IMR-90 (cell line): ENCODE results near the gene DMRT2. TPM values are rescaled to one million over a fixed set of nuclear protein-coding genes. Genes with fewer than 3 reads are reported as not detected.

Source experiments
- ATAC-seq: fragments of 200-7000 bp; cut with Tn5 transposase; 2 replicates; pipeline ENCODE4 v1.9.1; 2020; ENCODE audit warnings: low read depth, mild to moderate bottlenecking, moderate library complexity
- BruUV-seq: library from RNA; stranded (reverse); fragments of 400-500 nt; replicated peaks from 2 replicates; lab custom pipeline; 2021; lab: Mats Ljungman, UMichigan
- CTCF ChIA-PET: fragments of 300-600 bp; formaldehyde crosslinking; extraction: SDS; loops from one replicate; lab custom pipeline; 2021; ENCODE audit warnings: antibody characterized with exemption; lab: Yijun Ruan, JAX
- POLR2A ChIA-PET: fragments of 300-600 bp; sonication (Branson Sonifier 250); formaldehyde crosslinking; loops from one replicate; lab custom pipeline; 2022; ENCODE audit warnings: antibody characterized with exemption; ENCODE audit not compliant: unreplicated experiment; lab: Charles Lee
- DNase-seq: peaks from one replicate; pipeline ENCODE4 v3.0.0; 2013
- H2AFZ ChIP-seq: replicated peaks from 2 replicates; pipeline ENCODE3; 2013; ENCODE audit warnings: low read length, mild to moderate bottlenecking; ENCODE audit not compliant: poor library complexity
- H2AK5ac ChIP-seq: 2 replicates; pipeline ENCODE4 v1.6.1; 2013; ENCODE audit warnings: low read depth, low read length, inconsistent platforms
- H2AK9ac ChIP-seq: replicated peaks from 2 replicates; pipeline ENCODE3; 2013; ENCODE audit warnings: mild to moderate bottlenecking, low read depth, low read length, moderate library complexity; ENCODE audit not compliant: poor library complexity
- H2BK120ac ChIP-seq: 2 replicates; pipeline ENCODE4 v1.6.1; 2013; ENCODE audit warnings: low read depth, low read length, inconsistent platforms
- H2BK15ac ChIP-seq: 3 replicates; pipeline ENCODE4 v1.6.1; 2013; ENCODE audit warnings: low read depth, low read length, inconsistent platforms
- H2BK20ac ChIP-seq: 2 replicates; pipeline ENCODE4 v1.6.1; 2013; ENCODE audit warnings: low read depth, mild to moderate bottlenecking, inconsistent platforms, low read length, moderate library complexity
- H2BK5ac ChIP-seq: 2 replicates; pipeline ENCODE4 v1.6.1; 2013; ENCODE audit warnings: mild to moderate bottlenecking, low read depth, low read length, inconsistent platforms; ENCODE audit not compliant: poor library complexity, severe bottlenecking
- H3K14ac ChIP-seq: replicated peaks from 2 replicates; pipeline ENCODE4 v1.6.1; 2013; ENCODE audit warnings: low read depth, low read length, inconsistent platforms
- H3K18ac ChIP-seq: 2 replicates; pipeline ENCODE4 v1.6.1; 2013; ENCODE audit warnings: low read depth, low read length, control low read depth
- H3K23ac ChIP-seq: 2 replicates; pipeline ENCODE4 v1.6.1; 2013; ENCODE audit warnings: low read depth, low read length, inconsistent platforms
- H3K27ac ChIP-seq: 2 replicates; pipeline ENCODE4 v1.5.1; 2013; ENCODE audit warnings: mild to moderate bottlenecking, control low read depth, low read length; ENCODE audit not compliant: insufficient read depth
- H3K27me3 ChIP-seq: 2 replicates; pipeline ENCODE4 v1.6.1; 2013; ENCODE audit warnings: low read length; ENCODE audit not compliant: control insufficient read depth, insufficient read depth
- H3K36me3 ChIP-seq: 2 replicates; pipeline ENCODE4 v1.6.1; 2013; ENCODE audit warnings: low read length, mixed read lengths; ENCODE audit not compliant: control insufficient read depth, insufficient read depth
- H3K4ac ChIP-seq: 2 replicates; pipeline ENCODE4 v1.6.1; 2013; ENCODE audit warnings: low read depth, low read length, inconsistent platforms
- H3K4me1 ChIP-seq: 2 replicates; pipeline ENCODE4 v1.6.1; 2013; ENCODE audit warnings: low read length, mixed read lengths; ENCODE audit not compliant: control insufficient read depth, insufficient read depth
- H3K4me2 ChIP-seq: 2 replicates; pipeline ENCODE4 v1.6.1; 2013; ENCODE audit warnings: low read depth, mild to moderate bottlenecking, control low read depth, low read length, moderate library complexity
- H3K4me3 ChIP-seq: 2 replicates; pipeline ENCODE4 v1.5.1; 2013; ENCODE audit warnings: low read depth, mild to moderate bottlenecking, control low read depth, low read length, moderate library complexity; ENCODE audit not compliant: insufficient read depth
- H3K56ac ChIP-seq: 2 replicates; pipeline ENCODE4 v1.6.1; 2013; ENCODE audit warnings: low read length, inconsistent platforms; ENCODE audit not compliant: insufficient read depth; ENCODE audit errors: extremely low read depth
- H3K79me1 ChIP-seq, 2 experiments: 2 replicates each; pipeline ENCODE4 v1.6.1; 2013; ENCODE audit warnings: low read length in 2 of 2, inconsistent platforms in 1 of 2, low read depth in 1 of 2
- H3K9ac ChIP-seq: 2 replicates; pipeline ENCODE4 v1.6.1; 2013; ENCODE audit warnings: low read depth, low read length, control low read depth
- H3K9me1 ChIP-seq: 2 replicates; pipeline ENCODE4 v1.6.1; 2013; ENCODE audit warnings: low read length, inconsistent platforms; ENCODE audit not compliant: insufficient read depth
- H3K9me3 ChIP-seq: 2 replicates; pipeline ENCODE4 v1.6.1; 2013; ENCODE audit warnings: low read length; ENCODE audit not compliant: control insufficient read depth, insufficient read depth
- H4K20me1 ChIP-seq: 2 replicates; pipeline ENCODE4 v1.6.1; 2013; ENCODE audit warnings: low read length, inconsistent platforms; ENCODE audit not compliant: insufficient read depth
- H4K5ac ChIP-seq: 2 replicates; pipeline ENCODE4 v1.6.1; 2013; ENCODE audit warnings: mild to moderate bottlenecking, low read depth, low read length, control low read depth
- H4K8ac ChIP-seq, 2 experiments: 2 replicates each; pipeline ENCODE4 v1.6.1; 2013; ENCODE audit warnings: low read depth in 2 of 2, low read length in 2 of 2, control low read depth in 1 of 2, inconsistent platforms in 1 of 2
- H4K91ac ChIP-seq: 2 replicates; pipeline ENCODE4 v1.6.1; 2013; ENCODE audit warnings: low read depth, low read length, inconsistent platforms; ENCODE audit not compliant: insufficient read depth
- ELK1 ChIP-seq: fragments of 150-350 bp; IDR thresholded peaks from 2 replicates; pipeline ENCODE4 v1.6.1; 2016; ENCODE audit warnings: low read depth, mild to moderate bottlenecking, low read length, moderate library complexity, borderline replicate concordance
- MAZ ChIP-seq: IDR thresholded peaks from 2 replicates; pipeline ENCODE4 v1.6.1; 2012; ENCODE audit warnings: low read depth, mild to moderate bottlenecking, low read length, improper control_type of control experiment, moderate library complexity, borderline replicate concordance
- RAD21 ChIP-seq: IDR thresholded peaks from 2 replicates; pipeline ENCODE4 v1.6.1; 2012; ENCODE audit warnings: low read length, improper control_type of control experiment
- SMC3 ChIP-seq: fragments of 150-350 bp; IDR thresholded peaks from 2 replicates; pipeline ENCODE4 v1.6.1; 2016; ENCODE audit warnings: low read depth, mild to moderate bottlenecking, antibody characterized with exemption, low read length, moderate library complexity
- USF2 ChIP-seq: fragments of 150-350 bp; IDR thresholded peaks from 2 replicates; pipeline ENCODE4 v1.6.1; 2017; ENCODE audit warnings: mild to moderate bottlenecking, antibody characterized with exemption, low read length, low read depth
- WGBS, 2 experiments: methylation state at CpG; one replicate each; pipeline versions ENCODE4 v1.1.5 to v1.1.7; 2013; ENCODE audit warnings: missing lambda C conversion rate in 2 of 2; ENCODE audit not compliant: insufficient read length in 1 of 2; ENCODE audit errors: extremely low coverage in 2 of 2; 5-methylcytosine and 5-hydroxymethylcytosine counted together
- dilution Hi-C: fragments of 300-500 bp; cut with HindIII; formaldehyde crosslinking; loops from one replicate; pipeline ENCODE4 v1.14.3; 2018; ENCODE audit warnings: low sequenced_read_pairs; ENCODE audit not compliant: unreplicated experiment
- in situ Hi-C: fragments of 300-500 bp; cut with MboI; formaldehyde crosslinking; loops from 3 replicates; pipeline ENCODE4 v1.14.3; 2019; ENCODE audit warnings: low sequenced_read_pairs, inconsistent platforms, mixed read lengths
- intact Hi-C: fragments of 100-400 bp; cut with micrococcal nuclease; formaldehyde crosslinking; loops from 2 replicates; pipeline ENCODE4 v1.10.0; 2022
- polyA plus RNA-seq, 3 experiments: library from polyadenylated mRNA; depleted of rRNA; stranded (reverse); fragments of >200 nt; gene quantifications; 2 replicates each; pipeline ENCODE4 v1.2.3, GENCODE V29; 2012; ENCODE audit warnings: low replicate concordance in 1 of 3
- total RNA-seq: library from RNA; depleted of rRNA; stranded (reverse); fragments of >200 nt; gene quantifications from 2 replicates; pipeline ENCODE4 v1.2.3, GENCODE V29; 2012
- TF ChIP-seq, protein P1 (sequence below): conservative IDR thresholded peaks from 2 replicates; pipeline ENCODE4 v1.5.1; 2012; ENCODE audit warnings: mild to moderate bottlenecking, low read depth, low read length, improper control_type of control experiment

DMRT2 gene
- total and polyA plus RNA-seq, 2 of the 4 experiments (the other 2 are of a cell fraction): not detected

DNA sequence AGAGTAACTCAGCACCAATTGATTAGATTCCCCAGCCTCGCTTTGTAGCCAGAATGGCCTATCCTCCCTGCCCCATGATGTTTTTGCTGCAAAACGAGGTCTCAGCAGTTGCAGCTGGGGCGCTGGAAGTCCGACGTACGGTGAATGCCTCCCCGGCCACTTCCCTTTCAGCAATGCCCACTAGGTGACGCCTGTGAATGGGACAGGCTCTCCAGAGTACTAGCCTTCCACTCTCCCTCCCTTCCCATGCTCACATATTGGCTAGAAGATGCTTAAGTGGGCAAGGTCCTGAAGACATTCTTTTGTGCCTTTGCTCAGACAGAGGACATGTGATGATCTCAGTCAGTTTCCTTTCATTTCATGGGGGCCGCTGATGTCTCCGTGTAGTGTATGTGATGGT lies 50.8 kb downstream of the DMRT2 start:
- in situ Hi-C loops: no loop called here
- peak; percentile 51 for TF ChIP-seq RAD21
- no peak for TF ChIP-seq USF2
- TF ChIP-seq SMC3: peak; percentile 38; the same call in 1 of the 2 replicates
- TF ChIP-seq MAZ: no peak
- TF ChIP-seq ELK1: no peak
- TF ChIP-seq, protein P1, sequence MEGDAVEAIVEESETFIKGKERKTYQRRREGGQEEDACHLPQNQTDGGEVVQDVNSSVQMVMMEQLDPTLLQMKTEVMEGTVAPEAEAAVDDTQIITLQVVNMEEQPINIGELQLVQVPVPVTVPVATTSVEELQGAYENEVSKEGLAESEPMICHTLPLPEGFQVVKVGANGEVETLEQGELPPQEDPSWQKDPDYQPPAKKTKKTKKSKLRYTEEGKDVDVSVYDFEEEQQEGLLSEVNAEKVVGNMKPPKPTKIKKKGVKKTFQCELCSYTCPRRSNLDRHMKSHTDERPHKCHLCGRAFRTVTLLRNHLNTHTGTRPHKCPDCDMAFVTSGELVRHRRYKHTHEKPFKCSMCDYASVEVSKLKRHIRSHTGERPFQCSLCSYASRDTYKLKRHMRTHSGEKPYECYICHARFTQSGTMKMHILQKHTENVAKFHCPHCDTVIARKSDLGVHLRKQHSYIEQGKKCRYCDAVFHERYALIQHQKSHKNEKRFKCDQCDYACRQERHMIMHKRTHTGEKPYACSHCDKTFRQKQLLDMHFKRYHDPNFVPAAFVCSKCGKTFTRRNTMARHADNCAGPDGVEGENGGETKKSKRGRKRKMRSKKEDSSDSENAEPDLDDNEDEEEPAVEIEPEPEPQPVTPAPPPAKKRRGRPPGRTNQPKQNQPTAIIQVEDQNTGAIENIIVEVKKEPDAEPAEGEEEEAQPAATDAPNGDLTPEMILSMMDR: peak; percentile 42
- intact Hi-C loops: no loop called here

More for the DNA sequence above, 50.8 kb downstream of the DMRT2 start:
- Histone ChIP-seq H2BK15ac (no peak overlapping the region), H4K91ac (no peak overlapping the region), H3K4me1 (no peaks in the 10 kb centered on the region), H2AK9ac (no peak overlapping the region), H3K9me1 (no peaks in the 10 kb centered on the region), H3K56ac (no peak overlapping the region), H3K9ac (no peak overlapping the region), H4K5ac (no peak overlapping the region), H3K36me3 (no peaks in the 10 kb centered on the region), H4K8ac (no peak overlapping the region), H3K27me3 (no peaks in the 10 kb centered on the region), H3K4me2 (no peak overlapping the region), H3K4me3 (no peak overlapping the region), H3K14ac (no peak overlapping the region), H2AFZ (no peak overlapping the region), H4K20me1 (no peaks in the 10 kb centered on the region), H3K79me1 (no peaks in the 10 kb centered on the region), H3K9me3 (no peaks in the 10 kb centered on the region), H3K27ac (no peak overlapping the region), H2AK5ac (no peak overlapping the region), H2BK120ac (no peak overlapping the region), H3K23ac (no peak overlapping the region), H2BK20ac (no peak overlapping the region), H3K18ac (no peak overlapping the region), H2BK5ac (no peak overlapping the region), H3K4ac (no peak overlapping the region)
- DNase-seq: peak; percentile 16
- no peak; the same call in 1 of the 2 replicates for ATAC-seq
- WGBS, 2 experiments: 0% methylated on average over 1 of the region's 10 CpGs; no CpG with 5 or more reads in 1 of the 2 experiments
- no TSS peak for BruUV-seq
- dilution Hi-C loops: no loop called here
- POLR2A ChIA-PET: no interaction called here
- CTCF ChIA-PET: no interaction called here
